ENCODE measurements around the gene CTBS. TPM values are rescaled to one million over a fixed set of nuclear protein-coding genes. Genes with fewer than 3 reads are reported as not detected.

CTBS gene
- polyA plus RNA-seq, 2 of the 4 experiments (the other 2 are of a cell fraction): 6.7 to 25.3 TPM

GRCh38 chr1:84570436-84571149 is 3.6 kb downstream of the CTBS start:
- no peak for ATAC-seq
- Histone ChIP-seq H3K9me3 (no peaks in the 10 kb centered on the region), H3K4me3 (no peak overlapping the region), H3K27ac (no peak overlapping the region), H3K4me2 (no peak overlapping the region), H3K4me1 (peaks cover 6% of the 10 kb centered on the region; the same call in 1 of the 3 replicates)
- TF ChIP-seq MAFK (IDR thresholded peaks at IDR 0.05; ENCODE audit: partially characterized antibody): peak; percentile 26
- TF ChIP-seq, protein P1, sequence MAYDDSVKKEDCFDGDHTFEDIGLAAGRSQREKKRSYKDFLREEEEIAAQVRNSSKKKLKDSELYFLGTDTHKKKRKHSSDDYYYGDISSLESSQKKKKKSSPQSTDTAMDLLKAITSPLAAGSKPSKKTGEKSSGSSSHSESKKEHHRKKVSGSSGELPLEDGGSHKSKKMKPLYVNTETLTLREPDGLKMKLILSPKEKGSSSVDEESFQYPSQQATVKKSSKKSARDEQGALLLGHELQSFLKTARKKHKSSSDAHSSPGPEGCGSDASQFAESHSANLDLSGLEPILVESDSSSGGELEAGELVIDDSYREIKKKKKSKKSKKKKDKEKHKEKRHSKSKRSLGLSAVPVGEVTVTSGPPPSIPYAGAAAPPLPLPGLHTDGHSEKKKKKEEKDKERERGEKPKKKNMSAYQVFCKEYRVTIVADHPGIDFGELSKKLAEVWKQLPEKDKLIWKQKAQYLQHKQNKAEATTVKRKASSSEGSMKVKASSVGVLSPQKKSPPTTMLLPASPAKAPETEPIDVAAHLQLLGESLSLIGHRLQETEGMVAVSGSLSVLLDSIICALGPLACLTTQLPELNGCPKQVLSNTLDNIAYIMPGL (CRISPR knock-in tag; IDR thresholded peaks at IDR 0.05; ENCODE audit: borderline replicate concordance): no peak
- no peak for DNase-seq (ENCODE audit: low read depth in 1 of 2, low spot score in 1 of 2)
- POLR2A ChIA-PET: no interaction called here
- WGBS (ENCODE audit: missing lambda C conversion rate): 89% methylated on average over 7 of the region's 7 CpGs
- CTCF ChIA-PET: no interaction called here
- FAIRE-seq: no peak

DNA sequence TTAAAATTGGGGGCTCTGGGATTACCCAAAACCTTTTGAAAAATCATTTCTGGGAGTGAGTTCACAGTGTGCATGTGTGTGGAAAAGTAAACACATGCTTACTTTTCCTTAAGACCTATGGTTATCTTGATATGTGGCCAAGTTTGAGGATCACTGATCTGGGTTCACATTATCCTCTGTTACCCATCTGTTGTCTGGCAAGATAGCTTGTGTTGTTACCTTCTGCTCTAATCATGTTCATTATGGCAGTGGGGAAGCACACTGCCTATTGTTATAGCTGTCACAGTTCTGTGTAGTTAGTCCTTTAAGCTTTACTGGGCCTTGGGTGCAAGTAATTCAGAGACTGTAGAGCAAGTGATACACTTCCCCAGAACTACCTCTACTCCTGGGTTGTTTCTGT is 5.0 kb downstream of the CTBS start:
- H3K4me2 ChIP-seq: no peak overlapping the region
- peaks cover 6% of the 10 kb centered on the region; the same call in 1 of the 3 replicates for H3K4me1 ChIP-seq
- no peak overlapping the region for H3K4me3 ChIP-seq
- TF ChIP-seq BHLHE40 (IDR thresholded peaks at IDR 0.05; ENCODE audit: low read depth, low read length) (no peak), RCOR1 (IDR thresholded peaks at IDR 0.05; ENCODE audit: low read depth, low read length) (no peak), HOXB13 (CRISPR knock-in tag; IDR thresholded peaks at IDR 0.05; ENCODE audit: low read depth) (no peak), POLR2AphosphoS2 (conservative IDR thresholded peaks at IDR 0.05; ENCODE audit: low read length) (no peak), MAZ (IDR thresholded peaks at IDR 0.05; ENCODE audit: borderline replicate concordance, low read depth, low read length) (no peak), MAFK (IDR thresholded peaks at IDR 0.05; ENCODE audit: partially characterized antibody) (no peak), HES2 (IDR thresholded peaks at IDR 0.05) (no peak), JUN (IDR thresholded peaks at IDR 0.05) (no peak), FOSB (CRISPR knock-in tag; IDR thresholded peaks at IDR 0.05) (no peak)
- TF ChIP-seq, protein P2, sequence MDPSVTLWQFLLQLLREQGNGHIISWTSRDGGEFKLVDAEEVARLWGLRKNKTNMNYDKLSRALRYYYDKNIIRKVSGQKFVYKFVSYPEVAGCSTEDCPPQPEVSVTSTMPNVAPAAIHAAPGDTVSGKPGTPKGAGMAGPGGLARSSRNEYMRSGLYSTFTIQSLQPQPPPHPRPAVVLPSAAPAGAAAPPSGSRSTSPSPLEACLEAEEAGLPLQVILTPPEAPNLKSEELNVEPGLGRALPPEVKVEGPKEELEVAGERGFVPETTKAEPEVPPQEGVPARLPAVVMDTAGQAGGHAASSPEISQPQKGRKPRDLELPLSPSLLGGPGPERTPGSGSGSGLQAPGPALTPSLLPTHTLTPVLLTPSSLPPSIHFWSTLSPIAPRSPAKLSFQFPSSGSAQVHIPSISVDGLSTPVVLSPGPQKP (IDR thresholded peaks at IDR 0.05; ENCODE audit: low read depth, low read length): no peak
- TF ChIP-seq, protein P1 (CRISPR knock-in tag; IDR thresholded peaks at IDR 0.05; ENCODE audit: borderline replicate concordance): no peak
- no peaks in the 10 kb centered on the region for H3K9me3 ChIP-seq
- DNase-seq (ENCODE audit: low read depth in 1 of 2, low spot score in 1 of 2): no peak
- CTCF ChIA-PET: interaction anchor here (0.5 kb wide), 1 partner anchor 40 kb away, joined by 3 read pairs; no protein-coding TSS in a partner anchor
- H3K27ac ChIP-seq: no peak overlapping the region
- POLR2A ChIA-PET: no interaction called here
- ATAC-seq: no peak
- no peak for FAIRE-seq

DNA sequence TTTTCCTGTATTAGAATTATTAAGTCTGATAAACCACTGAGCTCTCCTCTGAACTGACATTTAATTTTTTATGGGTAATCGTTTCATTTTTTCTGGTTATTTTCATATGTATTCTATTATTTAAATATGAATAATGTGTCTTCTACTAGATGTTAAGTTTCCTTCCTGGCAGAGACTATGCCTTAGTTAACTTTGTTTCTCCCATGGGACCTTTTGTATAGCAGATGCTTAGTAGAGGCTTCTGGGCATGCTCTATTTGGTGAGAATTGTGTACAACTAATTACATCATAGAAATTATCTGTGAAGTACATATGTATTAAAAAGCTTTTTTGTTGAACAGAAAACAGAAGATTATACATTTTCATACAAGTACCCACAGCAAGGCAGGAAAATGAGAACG is 23.4 kb downstream of the CTBS start:
- POLR2A ChIA-PET: no interaction called here
- no peak for FAIRE-seq
- TF ChIP-seq NR3C1 (IDR thresholded peaks at IDR 0.05) (no peak), TP53 (CRISPR knock-in tag; IDR thresholded peaks at IDR 0.05) (no peak), ZSCAN20 (CRISPR knock-in tag; IDR thresholded peaks at IDR 0.05) (no peak)
- TF ChIP-seq, protein P1 (CRISPR knock-in tag; IDR thresholded peaks at IDR 0.05; ENCODE audit: borderline replicate concordance): no peak
- no peak for DNase-seq (ENCODE audit: low read depth in 1 of 2, low spot score in 1 of 2)
- Histone ChIP-seq H3K27ac (no peak overlapping the region), H3K4me2 (no peak overlapping the region), H3K9me3 (no peaks in the 10 kb centered on the region), H3K4me1 (no peaks in the 10 kb centered on the region), H3K4me3 (no peak overlapping the region)
- CTCF ChIA-PET: no interaction called here
- WGBS (ENCODE audit: missing lambda C conversion rate): 85% methylated on average over 2 of the region's 2 CpGs
- no peak for ATAC-seq

All from A549 (cell line).